PC-9 (cell line): ENCODE results near the gene MAN1A1.

Experiments used
- CTCF ChIP-seq: fragments of 200-600 bp; sonication (generic); conservative IDR thresholded peaks from 2 replicates; pipeline ENCODE4 v1.6.1; 2017; ENCODE audit warnings: mixed run types, antibody characterized with exemption, mild to moderate bottlenecking, moderate library complexity
- EZH2 ChIP-seq: fragments of 200-600 bp; sonication (generic); IDR thresholded peaks from 2 replicates; pipeline ENCODE4 v1.8.0; 2017; ENCODE audit warnings: antibody characterized with exemption, low read depth

DNA sequence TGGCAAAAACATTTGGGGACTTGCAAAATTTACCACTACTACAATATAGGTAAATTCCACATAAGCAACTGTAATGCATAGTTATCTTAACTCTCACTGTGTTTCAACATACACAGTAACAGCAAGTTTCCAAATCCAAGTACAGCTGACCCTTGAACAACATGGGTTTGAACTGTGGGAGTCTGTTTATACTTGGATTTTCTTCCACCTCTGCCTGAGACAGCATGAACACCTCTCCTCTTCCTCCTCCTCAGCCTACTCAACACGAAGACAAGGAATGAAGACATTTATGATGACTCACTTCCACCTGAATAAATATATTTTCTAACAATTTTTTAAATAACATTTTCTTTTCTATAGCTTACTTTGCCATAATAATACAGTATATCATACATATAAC lies 25.6 kb downstream of the MAN1A1 start:
- TF ChIP-seq EZH2 (no peak), CTCF (no peak)
